HG03558 (cell line): ENCODE measurements around the gene DNAH3.

ENCODE experiments used
- ATAC-seq: cut with Tn5 transposase; IDR thresholded peaks from one replicate; pipeline ENCODE4 v1.9.1; 2021; ENCODE audit warnings: moderate number of reproducible peaks; ENCODE audit not compliant: unreplicated experiment; ENCODE audit errors: extremely low read depth

Gene DNAH3

GRCh38 chr16:20916942-20917341 lies 233.7 kb downstream of the DNAH3 start:
- no peak for ATAC-seq

GRCh38 chr16:20916289-20916688 lies 234.4 kb downstream of the DNAH3 start:
- ATAC-seq = no peak

GRCh38 chr16:20911361-20911760 lies 239.3 kb downstream of the DNAH3 start:
- no peak for ATAC-seq

- no peak for ATAC-seq
These were observed 239.8 kb downstream of the DNAH3 start for GRCh38 chr16:20910781-20911321.

GRCh38 chr16:20906341-20907255 lies 244.0 kb downstream of the DNAH3 start:
- ATAC-seq = no peak

GRCh38 chr16:20905576-20905975 lies 245.1 kb downstream of the DNAH3 start:
- ATAC-seq = no peak

- ATAC-seq = no peak
These were observed 246.1 kb downstream of the DNAH3 start for GRCh38 chr16:20904507-20905081.

GRCh38 chr16:20903899-20904506 lies 246.6 kb downstream of the DNAH3 start:
- ATAC-seq = no peak

GRCh38 chr16:20903116-20903898 lies 247.3 kb downstream of the DNAH3 start:
- no peak for ATAC-seq

GRCh38 chr16:20902426-20902825 lies 248.2 kb downstream of the DNAH3 start:
- no peak for ATAC-seq

GRCh38 chr16:20901436-20902112 lies 249.1 kb downstream of the DNAH3 start:
- ATAC-seq = no peak

GRCh38 chr16:20901068-20901435 lies 249.6 kb downstream of the DNAH3 start:
- no peak for ATAC-seq

GRCh38 chr16:20900299-20901067 lies 250.2 kb downstream of the DNAH3 start, which contains the start of the genes DCUN1D3 and LYRM1:
DCUN1D3 (minus strand) TSS chr16:20900358; CDS start chr16:20862538, 37,820 bp downstream.
LYRM1 (plus strand) TSS chr16:20900771; CDS start chr16:20915556, 14,785 bp downstream.
- ATAC-seq = no peak

GRCh38 chr16:20899477-20900298 lies 251.0 kb downstream of the DNAH3 start:
- ATAC-seq = no peak

GRCh38 chr16:20899071-20899470 lies 251.6 kb downstream of the DNAH3 start:
- ATAC-seq = no peak

GRCh38 chr16:20897922-20898321 lies 252.7 kb downstream of the DNAH3 start:
- no peak for ATAC-seq

- ATAC-seq = no peak
These were observed 253.3 kb downstream of the DNAH3 start for GRCh38 chr16:20897253-20897897.
